GM18520 (cell line): ENCODE results near the gene UGT1A8.
"Not testable (repeated sequence)": the region's sequence is repeated elsewhere in the genome, so short reads cannot be mapped to it uniquely, and the experiment has no call there.

Experiments used
- ATAC-seq: cut with Tn5 transposase; IDR thresholded peaks from one replicate; pipeline ENCODE4 v1.9.1; 2021; ENCODE audit not compliant: unreplicated experiment

The UGT1A8 gene

GRCh38 chr2:233617476-233617875 is at the start of gene UGT1A8:
Gene UGT1A8, plus strand, starts transcription at chr2:233617633. Its CDS starts 75 bp downstream, at chr2:233617708.
- not testable (repeated sequence) for ATAC-seq

- ATAC-seq, result no peak
Measured at GRCh38 chr2:233571001-233571400, 46.4 kb upstream of the UGT1A8 start.

GRCh38 chr2:233571462-233571861 is 46.0 kb upstream of the UGT1A8 start:
- ATAC-seq, result no peak

- ATAC-seq, result no peak
Measured at GRCh38 chr2:233572468-233572867, 45.0 kb upstream of the UGT1A8 start.

GRCh38 chr2:233577341-233577740 is 40.1 kb upstream of the UGT1A8 start:
- not testable (repeated sequence) for ATAC-seq

- not testable (repeated sequence) for ATAC-seq
Measured at GRCh38 chr2:233583217-233583965, 34.0 kb upstream of the UGT1A8 start.

GRCh38 chr2:233584210-233584609 is 33.2 kb upstream of the UGT1A8 start:
- ATAC-seq, result no peak

GRCh38 chr2:233588400-233588799 is 29.0 kb upstream of the UGT1A8 start:
- no peak for ATAC-seq

- ATAC-seq, result not testable (repeated sequence)
Measured at GRCh38 chr2:233592706-233593105, 24.7 kb upstream of the UGT1A8 start.

GRCh38 chr2:233593201-233593600 is 24.2 kb upstream of the UGT1A8 start:
- no peak for ATAC-seq

GRCh38 chr2:233597522-233597921 is 19.9 kb upstream of the UGT1A8 start:
- no peak for ATAC-seq

GRCh38 chr2:233598952-233599351 is 18.5 kb upstream of the UGT1A8 start:
- no peak for ATAC-seq

- no peak for ATAC-seq
Measured at GRCh38 chr2:233600386-233600785, 17.0 kb upstream of the UGT1A8 start.

- ATAC-seq, result no peak
Measured at GRCh38 chr2:233602076-233602475, 15.4 kb upstream of the UGT1A8 start.

- ATAC-seq, result no peak
Measured at GRCh38 chr2:233603520-233603919, 13.9 kb upstream of the UGT1A8 start.

GRCh38 chr2:233604826-233605225 is 12.6 kb upstream of the UGT1A8 start:
- ATAC-seq, result no peak

- no peak for ATAC-seq
Measured at GRCh38 chr2:233605680-233606079, 11.8 kb upstream of the UGT1A8 start.

- ATAC-seq, result no peak
Measured at GRCh38 chr2:233611284-233611683, 6.1 kb upstream of the UGT1A8 start.

GRCh38 chr2:233620204-233620603 is 2.8 kb downstream of the UGT1A8 start:
- no peak for ATAC-seq

GRCh38 chr2:233621863-233622262 is 4.4 kb downstream of the UGT1A8 start:
- not testable (repeated sequence) for ATAC-seq

GRCh38 chr2:233627331-233628025 is 10.0 kb downstream of the UGT1A8 start:
- ATAC-seq, result no peak

- not testable (repeated sequence) for ATAC-seq
Measured at GRCh38 chr2:233636306-233636705, 18.9 kb downstream of the UGT1A8 start, which contains the start of gene UGT1A10. Gene UGT1A10, plus strand, starts transcription at chr2:233636448. Its CDS starts 75 bp downstream, at chr2:233636523.
